HepG2 (cell line): Measurements from ENCODE around the gene AGT. TPM values are rescaled to one million over a fixed set of nuclear protein-coding genes. Genes with fewer than 3 reads are reported as not detected.
A peak's percentile ranks its signal among the peaks of the same experiment; 100 is the strongest.

ENCODE experiments used
- ATF4 ChIP-seq, 2 experiments: fragments of 450-650 bp in 1 of 2; sonication (generic) in 1 of 2; formaldehyde crosslinking; IDR thresholded peaks; 2 replicates each; pipeline versions ENCODE4 v1.5.0 to v1.8.0; 2020 to 2022; ENCODE audit warnings: mild to moderate bottlenecking in 1 of 2, missing genetic modification reagents in 1 of 2
- HNRNPH1 ChIP-seq: fragments of 200-400 bp; formaldehyde crosslinking; optimal IDR thresholded peaks from 2 replicates; pipeline ENCODE3; 2017; ENCODE audit warnings: mild to moderate bottlenecking, low read depth, low read length
- MBNL3 ChIP-seq: fragments of 250-450 bp; sonication (Bioruptor Pico); conservative IDR thresholded peaks from 2 replicates; pipeline ENCODE4 v1.8.0; 2022; ENCODE audit warnings: mild to moderate bottlenecking, inconsistent platforms
- PAXIP1 ChIP-seq: sonication (generic); formaldehyde crosslinking; conservative IDR thresholded peaks from 2 replicates; pipeline ENCODE4 v1.4.0; 2020; ENCODE audit warnings: mild to moderate bottlenecking, missing genetic modification reagents, moderate library complexity
- PHF5A ChIP-seq: IDR thresholded peaks from one replicate; pipeline ENCODE4 v1.6.1; 2018; ENCODE audit warnings: low read depth, missing genetic modification reagents; ENCODE audit not compliant: unreplicated experiment
- SP5 ChIP-seq: IDR thresholded peaks from 2 replicates; pipeline ENCODE4 v1.6.1; 2016; ENCODE audit warnings: low read depth, borderline replicate concordance
- TBX2 ChIP-seq: sonication (generic); formaldehyde crosslinking; IDR thresholded peaks from 2 replicates; pipeline ENCODE4 v1.5.0; 2020; ENCODE audit warnings: missing genetic modification reagents, mild to moderate bottlenecking, borderline replicate concordance
- TEF ChIP-seq: sonication (generic); formaldehyde crosslinking; IDR thresholded peaks from 2 replicates; pipeline ENCODE4 v1.5.0; 2020; ENCODE audit warnings: missing genetic modification reagents
- ZNF431 ChIP-seq: sonication (generic); formaldehyde crosslinking; IDR thresholded peaks from 2 replicates; pipeline ENCODE4 v1.9.0; 2022; ENCODE audit warnings: missing genetic modification reagents, low read depth, mild to moderate bottlenecking, borderline replicate concordance
- ZNF543 ChIP-seq: sonication (generic); formaldehyde crosslinking; IDR thresholded peaks from 2 replicates; pipeline ENCODE4 v1.4.0; 2020; ENCODE audit warnings: mild to moderate bottlenecking, missing genetic modification reagents
- ZNF574 ChIP-seq: sonication (generic); formaldehyde crosslinking; IDR thresholded peaks from 2 replicates; pipeline ENCODE4 v1.4.0; 2020; ENCODE audit warnings: missing genetic modification reagents
- ZNF589 ChIP-seq: sonication (generic); formaldehyde crosslinking; conservative IDR thresholded peaks from 2 replicates; pipeline ENCODE4 v1.8.0; 2022; ENCODE audit warnings: mild to moderate bottlenecking, moderate library complexity, missing genetic modification reagents
- ZNF691 ChIP-seq: sonication (generic); formaldehyde crosslinking; IDR thresholded peaks from 2 replicates; pipeline ENCODE4 v1.4.0; 2020; ENCODE audit warnings: missing genetic modification reagents, low read depth, mild to moderate bottlenecking, borderline replicate concordance
- ZNF724P ChIP-seq: sonication (generic); formaldehyde crosslinking; IDR thresholded peaks from 2 replicates; pipeline ENCODE4 v1.8.0; 2022; ENCODE audit warnings: missing genetic modification reagents, borderline replicate concordance
- polyA plus RNA-seq, 8 experiments: library from polyadenylated mRNA; depleted of rRNA in 3 of 8; stranded (reverse) in 7 of 8; unstranded in 1 of 8; fragments of >200 nt; fragmentation: Illumina TruSeq in 4 of 8; extraction: Trizol in 4 of 8; gene quantifications; 2 replicates each; pipeline versions ENCODE4 v1.2.1 to v1.2.3, GENCODE V29; 2011 to 2016; ENCODE audit warnings: low read depth in 4 of 8, missing spikeins in 1 of 8, mixed read lengths in 1 of 8; ENCODE audit not compliant: insufficient read depth in 1 of 8
- total RNA-seq, 5 experiments: library from RNA; depleted of rRNA; stranded (reverse); fragments of >200 nt; fragmentation: Illumina TruSeq; extraction: Trizol; gene quantifications; 2 replicates each; pipeline ENCODE4 v1.2.3, GENCODE V29; 2016; ENCODE audit warnings: low read depth in 1 of 5

AGT gene
- total and polyA plus RNA-seq, 2 of the 13 experiments (the other 11 are each of a cell fraction or from before 2014, with no cell fraction given), result 892 to 2,071 TPM

- TF ChIP-seq PAXIP1 (CRISPR knock-in tag) (peak; percentile 99), ZNF574 (peak; percentile 93), ZNF724P (CRISPR knock-in tag) (no peak), PHF5A (CRISPR knock-in tag) (peak; percentile 89), TEF (CRISPR knock-in tag) (no peak), SP5 (CRISPR knock-in tag) (peak; percentile 40; the same call in 1 of the 2 replicates), TBX2 (CRISPR knock-in tag) (peak; percentile 98), ZNF691 (peak; percentile 95; the same call in 1 of the 2 replicates), ZNF543 (CRISPR knock-in tag) (peak; percentile 91; the same call in 1 of the 2 replicates), ATF4 (CRISPR knock-in tag; IDR thresholded peaks at IDR 0.05) (peak in 1 of 2 experiments; percentile 61; a peak in 2 of 4 replicates), MBNL3 (CRISPR knock-in tag) (no peak), HNRNPH1 (no peak), ZNF431 (CRISPR knock-in tag) (peak; percentile 93), ZNF589 (CRISPR knock-in tag) (peak; percentile 32)
Measured at GRCh38 chr1:230728710-230729392, 14.9 kb upstream of the AGT start (continued).
